ENCODE results near the gene NEURL1. TPM values are rescaled to one million over a fixed set of nuclear protein-coding genes. Genes with fewer than 3 reads are reported as not detected.

Gene NEURL1
- total RNA-seq, 1 experiment from 2014 or later: 4.8 TPM

GRCh38 chr10:103609231-103610082 is 116.0 kb downstream of the NEURL1 start:
- intact Hi-C loops (cut with micrococcal nuclease; ENCODE audit: unreplicated experiment): no loop called here
- POLR2A ChIA-PET (ENCODE audit: unreplicated experiment): interaction anchor here (0.6 kb wide), 1 partner anchor 285 kb away, joined by 10 read pairs; no protein-coding TSS in a partner anchor

GRCh38 chr10:103610083-103610472 is 116.6 kb downstream of the NEURL1 start:
- intact Hi-C loops (cut with micrococcal nuclease; ENCODE audit: unreplicated experiment): no loop called here
- Histone ChIP-seq H3K9me2 (ENCODE audit: insufficient read depth) (no peaks in the 10 kb centered on the region), H3F3A (ENCODE audit: insufficient read depth, low read depth) (no peaks in the 10 kb centered on the region), H3K36me3 (ENCODE audit: low read depth) (no peaks in the 10 kb centered on the region), H3K4me2 (no peak overlapping the region), H3K4me1 (replicated peaks; ENCODE audit: insufficient read depth) (no peaks in the 10 kb centered on the region), H3K27me3 (ENCODE audit: insufficient read depth, low read depth) (no peaks in the 10 kb centered on the region), H3K9me3 (ENCODE audit: insufficient read depth, low read depth) (no peaks in the 10 kb centered on the region), H4K20me1 (ENCODE audit: insufficient read depth) (no peaks in the 10 kb centered on the region), H3K27ac (no peak overlapping the region), H3K79me2 (ENCODE audit: low read depth) (no peaks in the 10 kb centered on the region), H2AFZ (no peak overlapping the region), H3K4me3 (no peak overlapping the region)
- ChIA-PET CTCF (no interaction called here), POLR2A (ENCODE audit: unreplicated experiment) (interaction anchor here (0.6 kb wide), 1 partner anchor 285 kb away, joined by 10 read pairs; no protein-coding TSS in a partner anchor)
- DNase-seq: no peak
- TF ChIP-seq CTCF (conservative IDR thresholded peaks at IDR 0.05): no peak
- TF ChIP-seq EZH2 (IDR thresholded peaks at IDR 0.05; ENCODE audit: low read depth): no peak
- no TSS peak for BruUV-seq (replicated peaks)

More at GRCh38 chr10:103609231-103610082, 116.0 kb downstream of the NEURL1 start:
- Histone ChIP-seq H3K4me2 (no peak overlapping the region), H3K4me1 (replicated peaks; ENCODE audit: insufficient read depth) (no peaks in the 10 kb centered on the region), H3K9me3 (ENCODE audit: insufficient read depth, low read depth) (no peaks in the 10 kb centered on the region), H3K9me2 (ENCODE audit: insufficient read depth) (no peaks in the 10 kb centered on the region), H3K27me3 (ENCODE audit: insufficient read depth, low read depth) (no peaks in the 10 kb centered on the region), H3K36me3 (ENCODE audit: low read depth) (no peaks in the 10 kb centered on the region), H3K79me2 (ENCODE audit: low read depth) (no peaks in the 10 kb centered on the region), H3K4me3 (no peak overlapping the region), H4K20me1 (ENCODE audit: insufficient read depth) (no peaks in the 10 kb centered on the region), H3F3A (ENCODE audit: insufficient read depth, low read depth) (no peaks in the 10 kb centered on the region), H2AFZ (no peak overlapping the region), H3K27ac (no peak overlapping the region)
- TF ChIP-seq EZH2 (IDR thresholded peaks at IDR 0.05; ENCODE audit: low read depth): no peak
- no peak for TF ChIP-seq CTCF (conservative IDR thresholded peaks at IDR 0.05)
- DNase-seq: no peak
- BruUV-seq (replicated peaks): no TSS peak
- CTCF ChIA-PET: no interaction called here

GRCh38 chr10:103610921-103611511 is 117.5 kb downstream of the NEURL1 start:
- ChIA-PET CTCF (interaction anchor here (0.7 kb wide), 1 partner anchor 75 kb away, joined by 3 read pairs; no protein-coding TSS in a partner anchor), POLR2A (ENCODE audit: unreplicated experiment) (no interaction called here)
- no peaks in the 10 kb centered on the region for H3K27me3 ChIP-seq (ENCODE audit: insufficient read depth, low read depth)
- H3K4me1 ChIP-seq (replicated peaks; ENCODE audit: insufficient read depth): no peaks in the 10 kb centered on the region
- H3K4me2 ChIP-seq: no peak overlapping the region
- no peaks in the 10 kb centered on the region for H3K9me3 ChIP-seq (ENCODE audit: insufficient read depth, low read depth)
- intact Hi-C loops (cut with micrococcal nuclease; ENCODE audit: unreplicated experiment): no loop called here
- H2AFZ ChIP-seq: no peak overlapping the region
- BruUV-seq (replicated peaks): no TSS peak
- no peaks in the 10 kb centered on the region for H3F3A ChIP-seq (ENCODE audit: insufficient read depth, low read depth)
- H3K79me2 ChIP-seq (ENCODE audit: low read depth): no peaks in the 10 kb centered on the region
- no peak overlapping the region for H3K4me3 ChIP-seq
- no peak overlapping the region for H3K27ac ChIP-seq
- H4K20me1 ChIP-seq (ENCODE audit: insufficient read depth): no peaks in the 10 kb centered on the region
- no peak for TF ChIP-seq CTCF (conservative IDR thresholded peaks at IDR 0.05)
- TF ChIP-seq EZH2 (IDR thresholded peaks at IDR 0.05; ENCODE audit: low read depth): no peak
- no peaks in the 10 kb centered on the region for H3K36me3 ChIP-seq (ENCODE audit: low read depth)
- H3K9me2 ChIP-seq (ENCODE audit: insufficient read depth): no peaks in the 10 kb centered on the region
- DNase-seq: no peak
